ES-I3 (cell line): ENCODE data around the gene GLRX2.
"Not testable (repeated sequence)": the region's sequence is repeated elsewhere in the genome, so short reads cannot be mapped to it uniquely, and the experiment has no call there.

Experiments
- H3K36me3 ChIP-seq: 2 replicates; pipeline ENCODE4 v1.6.1; 2013; ENCODE audit warnings: mild to moderate bottlenecking, low read length, control low read depth, moderate library complexity; ENCODE audit not compliant: insufficient read depth
- H3K4me1 ChIP-seq: 2 replicates; pipeline ENCODE4 v1.6.1; 2013; ENCODE audit warnings: mild to moderate bottlenecking, control low read depth, low read length; ENCODE audit not compliant: insufficient read depth
- H3K9ac ChIP-seq: 2 replicates; pipeline ENCODE4 v1.6.1; 2013; ENCODE audit warnings: low read depth, mild to moderate bottlenecking, low read length, moderate library complexity
- H3K9me3 ChIP-seq: 2 replicates; pipeline ENCODE4 v1.6.1; 2013; ENCODE audit warnings: mild to moderate bottlenecking, low read length, moderate library complexity; ENCODE audit not compliant: control insufficient read depth, insufficient read depth

GLRX2 gene

DNA sequence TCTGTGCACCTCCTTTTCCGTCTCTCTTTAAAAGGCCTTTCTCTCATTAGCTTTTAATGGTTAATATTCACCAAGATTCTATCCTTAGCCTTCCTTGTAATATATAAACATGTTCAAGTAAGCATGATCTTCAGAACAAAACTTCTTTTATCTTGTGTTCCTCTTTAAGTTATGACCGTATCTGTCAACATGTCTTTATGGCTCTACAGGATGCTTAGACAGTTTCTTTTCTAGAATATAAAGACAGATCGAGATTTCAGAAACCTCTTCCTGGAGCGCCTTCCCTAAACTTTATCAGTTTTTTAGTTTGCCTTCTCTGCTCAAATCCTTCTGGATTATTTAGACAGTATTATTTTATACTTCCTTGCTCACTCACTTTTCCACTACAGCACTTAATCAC lies 38.6 kb downstream of the GLRX2 start:
- H3K9ac ChIP-seq, result no peak overlapping the region

DNA sequence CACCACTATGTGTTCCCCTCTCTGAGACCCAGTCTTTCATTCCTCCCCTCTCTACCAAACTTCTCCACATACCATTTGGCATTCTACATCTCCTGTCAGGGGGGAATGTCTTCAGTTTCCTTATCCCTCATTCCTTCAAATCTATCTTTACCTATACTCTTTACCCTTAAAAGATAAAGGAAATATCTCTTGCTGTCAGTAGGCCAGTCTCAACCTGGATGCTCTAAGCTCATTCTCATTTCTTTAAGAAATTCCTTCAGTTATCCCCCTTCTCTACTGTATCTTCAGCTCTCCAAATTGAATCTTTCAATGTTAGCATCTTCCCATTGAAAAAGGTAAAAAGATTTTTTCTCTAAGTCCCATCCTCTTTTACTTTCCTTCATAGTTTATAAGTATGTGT lies 39.3 kb downstream of the GLRX2 start:
- Histone ChIP-seq H3K4me1 (peaks cover 3% of the 10 kb centered on the region), H3K9me3 (no peaks in the 10 kb centered on the region), H3K9ac (no peak overlapping the region), H3K36me3 (no peaks in the 10 kb centered on the region)

More for the DNA sequence above, 38.6 kb downstream of the GLRX2 start:
- H3K36me3 ChIP-seq, result no peaks in the 10 kb centered on the region
- peaks cover 3% of the 10 kb centered on the region; the same call in 1 of the 2 replicates for H3K4me1 ChIP-seq
- no peaks in the 10 kb centered on the region for H3K9me3 ChIP-seq

DNA sequence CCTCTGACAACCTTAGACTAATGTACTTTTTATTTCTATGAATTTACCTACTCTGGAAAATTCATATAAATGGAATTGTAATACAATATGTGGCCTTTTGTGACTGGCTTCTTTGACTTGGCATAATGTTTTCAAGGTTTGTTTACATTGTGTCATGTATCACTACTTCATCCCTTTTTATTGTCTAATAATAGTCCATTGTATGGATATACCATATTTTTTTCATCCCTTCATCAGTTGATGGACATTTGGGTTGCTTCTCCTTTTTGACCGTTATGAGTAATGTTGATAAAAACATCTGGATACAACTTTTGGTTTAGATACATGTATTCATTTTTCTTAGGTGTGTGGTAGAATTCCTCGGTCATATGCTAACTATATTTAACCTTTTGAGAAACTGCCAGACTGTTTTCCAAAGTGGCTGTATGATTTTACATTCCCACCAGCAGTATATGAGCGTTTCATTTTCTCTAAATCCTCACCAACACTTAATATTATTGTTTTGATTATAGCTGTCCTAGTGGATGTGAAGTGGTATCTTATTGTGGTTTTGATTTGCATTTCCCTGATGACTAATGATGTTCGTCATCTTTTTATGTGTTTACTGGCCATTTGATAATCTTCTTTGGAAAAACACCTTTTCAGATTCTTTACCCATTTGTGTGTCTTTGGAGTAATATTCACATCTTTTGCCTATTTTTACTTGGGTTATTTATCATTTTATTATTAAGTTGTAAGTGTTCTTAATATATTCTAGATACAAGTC lies 42.3 kb downstream of the GLRX2 start:
- Histone ChIP-seq H3K9me3 (no peaks in the 10 kb centered on the region), H3K36me3 (no peaks in the 10 kb centered on the region), H3K9ac (no peak overlapping the region), H3K4me1 (peaks cover 3% of the 10 kb centered on the region)

DNA sequence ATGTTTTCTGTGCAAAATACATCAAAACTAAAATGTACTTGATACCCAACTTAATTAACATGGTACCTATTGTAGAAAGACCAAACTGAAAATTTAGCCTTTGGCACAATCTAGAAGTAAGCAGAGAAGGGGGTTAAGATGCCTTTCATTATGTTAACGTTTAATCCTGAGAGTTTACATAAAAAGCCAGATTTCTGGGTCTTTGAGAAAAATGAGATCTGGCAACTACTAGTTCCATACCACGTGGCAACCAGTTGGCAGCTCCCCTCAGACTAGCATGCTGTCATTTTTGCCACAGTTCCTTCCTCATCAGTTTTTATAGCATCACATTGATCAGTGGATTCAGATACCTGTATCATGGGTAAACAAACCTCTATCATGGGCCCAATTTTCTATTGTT lies 44.3 kb downstream of the GLRX2 start:
- H3K4me1 ChIP-seq, result peaks cover 7% of the 10 kb centered on the region
- no peaks in the 10 kb centered on the region for H3K36me3 ChIP-seq
- H3K9ac ChIP-seq, result peak overlapping the region; percentile 99; the same call in 1 of the 2 replicates
- H3K9me3 ChIP-seq, result no peaks in the 10 kb centered on the region

DNA sequence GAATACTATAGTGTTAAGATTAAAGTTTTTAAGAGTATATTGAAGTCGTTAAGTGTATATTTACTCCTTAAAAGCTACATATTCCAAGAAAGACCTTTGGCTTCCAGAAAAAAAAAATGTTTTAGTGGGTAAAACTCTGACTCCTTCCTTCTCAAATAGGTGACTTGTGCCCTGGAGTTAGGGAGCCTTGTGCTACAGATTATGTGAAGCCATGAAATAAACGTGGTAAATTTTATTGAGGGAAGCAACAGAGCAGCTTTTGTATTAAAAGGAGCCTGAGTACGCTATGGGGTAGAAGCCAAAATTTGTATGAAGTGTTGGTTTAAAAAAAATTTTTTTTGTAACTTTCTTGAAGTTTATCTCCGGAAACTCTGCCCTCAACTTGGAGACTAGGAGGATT lies 44.8 kb downstream of the GLRX2 start:
- Histone ChIP-seq H3K9me3 (no peaks in the 10 kb centered on the region), H3K4me1 (peaks cover 7% of the 10 kb centered on the region), H3K36me3 (no peaks in the 10 kb centered on the region), H3K9ac (peak overlapping the region; percentile 99)

DNA sequence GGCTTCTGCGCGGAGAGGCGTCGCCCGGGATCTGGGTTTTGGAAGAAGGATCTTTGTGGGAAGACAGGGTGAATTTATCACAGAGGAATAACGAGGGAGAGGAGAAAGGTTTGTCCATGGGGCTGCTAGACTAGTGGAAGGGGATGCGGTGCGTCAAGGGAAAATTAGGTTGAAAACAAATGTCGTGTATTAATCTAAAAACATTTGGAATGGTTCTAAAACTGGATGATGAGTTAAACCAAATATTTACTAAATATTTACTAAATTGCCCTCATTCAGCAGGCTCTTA lies 45.2 kb downstream of the GLRX2 start:
- H3K9me3 ChIP-seq, result no peaks in the 10 kb centered on the region
- H3K4me1 ChIP-seq, result peaks cover 7% of the 10 kb centered on the region
- no peaks in the 10 kb centered on the region for H3K36me3 ChIP-seq
- peak overlapping the region; percentile 99 for H3K9ac ChIP-seq

DNA sequence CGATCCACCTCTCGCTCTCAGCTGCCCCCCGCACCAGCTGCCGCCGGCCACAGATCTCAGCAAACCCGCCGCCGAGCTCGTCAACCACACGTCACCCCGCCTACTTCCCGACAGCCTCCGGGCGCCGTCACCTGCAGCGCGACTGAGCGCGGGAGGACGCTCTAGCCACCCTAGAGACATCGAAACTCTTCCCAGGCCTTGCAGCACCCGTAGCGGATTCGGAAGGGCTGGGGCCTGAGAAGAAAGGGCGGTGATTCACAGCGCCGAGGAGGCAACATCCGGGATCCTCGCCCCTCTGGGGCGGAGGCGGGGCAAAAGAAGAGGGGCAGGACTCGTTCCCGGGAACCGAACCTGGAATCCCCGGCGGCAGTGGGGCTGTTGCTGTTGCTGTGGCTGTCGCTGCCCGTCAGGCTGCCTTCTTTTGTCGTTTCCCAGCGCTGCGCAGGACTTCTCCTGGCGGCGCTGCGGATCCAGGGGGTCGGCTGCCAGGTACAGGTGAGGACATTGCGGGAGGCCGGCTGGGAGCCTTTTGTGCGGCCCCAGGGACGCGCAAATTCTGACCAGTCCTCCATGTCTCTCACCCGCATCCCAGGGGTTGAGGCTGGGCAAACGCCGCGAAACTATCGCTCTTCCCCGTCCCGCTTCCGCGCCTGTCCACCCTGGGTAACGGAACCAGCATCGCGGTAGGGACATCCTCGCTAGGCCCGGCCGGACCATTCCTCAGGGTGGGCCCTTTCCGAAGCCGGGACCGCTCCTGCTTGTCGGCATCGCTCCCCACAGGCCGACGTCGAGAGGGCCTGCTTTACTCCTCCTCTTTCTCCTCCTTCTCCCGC lies 45.7 kb downstream of the GLRX2 start, which contains the start of the genes RO60 and UCHL5:
Gene RO60, plus strand, starts transcription at position 331 of the 833 bp plus-strand sequence. CDS start 9,443 bp downstream, outside the sequence.
Gene UCHL5, minus strand, starts transcription at position 79 of the 833 bp plus-strand sequence. CDS start 100 bp downstream, outside the sequence.
- H3K9me3 ChIP-seq, result no peaks in the 10 kb centered on the region
- no peaks in the 10 kb centered on the region for H3K36me3 ChIP-seq
- H3K4me1 ChIP-seq, result peaks cover 7% of the 10 kb centered on the region
- H3K9ac ChIP-seq, result peak within 1 kb of the TSS; percentile 99

DNA sequence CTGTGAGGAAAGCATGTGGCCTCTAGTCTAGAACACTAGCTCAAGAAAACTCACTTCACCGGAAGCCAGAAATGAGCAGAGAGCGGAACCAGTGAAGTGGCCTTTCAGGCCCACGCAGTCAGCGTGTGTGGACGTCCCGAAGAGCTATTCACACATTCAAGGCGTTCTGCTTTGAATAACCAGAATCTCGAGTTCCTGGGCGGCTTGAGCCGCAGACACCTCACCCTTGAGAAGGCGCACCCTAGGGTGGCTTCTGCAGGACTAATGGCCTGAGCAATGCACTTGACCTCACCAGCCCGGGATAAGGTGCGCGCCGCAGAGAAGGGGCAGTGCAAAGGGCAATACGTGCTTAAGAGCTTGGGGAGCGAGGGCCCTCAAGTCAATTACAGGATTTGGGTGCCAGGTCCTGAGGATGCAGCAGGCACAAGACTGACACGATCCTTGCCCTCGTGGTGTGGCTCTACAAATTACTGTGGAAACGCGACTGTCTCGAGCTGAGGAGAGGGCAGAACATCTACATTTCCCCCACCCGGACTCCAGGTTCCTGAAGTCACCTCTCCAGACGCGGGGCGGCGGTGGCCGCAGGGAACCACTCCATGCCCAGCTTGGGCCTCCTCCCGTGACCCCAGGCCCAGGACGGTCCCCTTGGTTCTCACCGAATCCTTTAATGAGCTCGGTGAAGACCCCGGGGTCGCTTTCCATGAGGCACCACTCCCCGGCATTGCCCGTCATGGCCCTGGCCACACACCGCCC lies 46.5 kb downstream of the GLRX2 start:
- H3K9me3 ChIP-seq, result no peaks in the 10 kb centered on the region
- H3K36me3 ChIP-seq, result no peaks in the 10 kb centered on the region
- peaks cover 4% of the 10 kb centered on the region; the same call in 1 of the 2 replicates for H3K4me1 ChIP-seq
- H3K9ac ChIP-seq, result peak overlapping the region; percentile 99

DNA sequence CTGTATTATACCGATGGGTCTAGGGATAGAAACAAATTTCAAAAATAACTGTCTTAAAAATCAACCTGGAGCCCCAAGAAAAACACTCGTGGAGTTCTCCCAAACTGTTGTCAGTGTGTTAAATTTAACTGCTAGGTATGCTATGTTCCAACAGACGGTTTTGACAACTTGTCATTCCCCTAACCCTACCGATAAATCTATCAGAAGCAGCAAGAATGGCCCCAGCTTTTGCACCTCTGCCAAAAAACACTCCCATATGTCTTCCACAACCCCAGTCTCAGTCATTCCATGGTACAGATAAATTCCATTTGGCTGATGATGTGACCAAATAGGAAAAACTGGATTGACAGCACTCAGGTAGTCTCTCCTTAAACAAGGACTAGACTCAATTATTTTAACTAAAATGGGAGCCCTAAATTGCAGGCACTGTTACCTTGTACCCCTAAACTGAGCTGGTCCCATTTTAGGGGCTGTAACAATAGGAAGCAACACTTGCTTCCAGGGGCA lies 51.0 kb downstream of the GLRX2 start:
- Histone ChIP-seq H3K9ac (no peak overlapping the region), H3K36me3 (no peaks in the 10 kb centered on the region; the same call in 1 of the 2 replicates), H3K9me3 (no peaks in the 10 kb centered on the region), H3K4me1 (peaks cover 4% of the 10 kb centered on the region; the same call in 1 of the 2 replicates)

DNA sequence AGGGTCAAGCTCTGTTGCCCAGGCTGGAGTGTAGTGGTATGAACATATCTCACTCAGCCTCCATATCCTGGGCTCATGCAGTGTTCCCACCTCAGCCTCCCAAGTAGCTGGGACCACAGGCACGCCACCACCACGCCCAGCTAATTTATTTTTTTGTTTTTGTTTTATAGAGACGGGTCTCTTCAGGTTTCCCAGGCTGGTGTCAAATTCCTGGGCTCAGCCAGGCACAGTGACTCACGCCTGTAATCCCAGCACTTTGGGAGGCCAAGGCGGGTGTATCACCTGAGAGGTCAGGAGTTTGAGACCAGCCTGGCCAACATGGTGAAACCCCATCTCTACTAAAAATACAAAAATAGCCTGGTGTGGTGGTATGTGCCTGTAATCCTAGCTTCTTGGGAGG lies 56.3 kb downstream of the GLRX2 start:
- not testable (repeated sequence) for H3K9ac ChIP-seq, H3K36me3 ChIP-seq, H3K4me1 ChIP-seq, H3K9me3 ChIP-seq
